Stimulated activated CD8-positive, alpha-beta memory T cell treated with anti-CD3 and anti-CD28 coated beads, Interleukin-15, amount 100 ng/mL, for 24 hours (primary cell): ENCODE data around the gene CCR6.
"Not testable (repeated sequence)": the region's sequence is repeated elsewhere in the genome, so short reads cannot be mapped to it uniquely, and the experiment has no call there.

Experiments used
- DNase-seq: peaks from one replicate; pipeline ENCODE4 v3.0.0-alpha.2; 2020; ENCODE audit warnings: low read depth

The CCR6 gene

GRCh38 chr6:167141667-167142432 is 19.0 kb downstream of the CCR6 start:
- no peak for DNase-seq

DNA sequence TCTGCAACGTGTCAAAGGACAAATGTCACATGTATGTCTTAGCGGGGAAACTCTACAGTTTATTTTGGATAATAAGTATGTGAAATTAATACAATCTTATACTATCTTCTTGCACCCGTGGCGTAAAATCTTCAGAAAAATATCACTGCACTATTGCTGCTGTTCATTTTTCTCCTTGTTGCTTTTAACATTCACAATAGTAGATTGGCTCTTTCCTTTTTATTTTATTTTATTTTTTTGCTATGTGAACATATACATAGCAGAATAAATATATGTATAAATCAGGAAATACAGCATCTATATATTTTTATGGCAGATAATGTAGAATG is 19.5 kb downstream of the CCR6 start:
- DNase-seq = no peak

DNA sequence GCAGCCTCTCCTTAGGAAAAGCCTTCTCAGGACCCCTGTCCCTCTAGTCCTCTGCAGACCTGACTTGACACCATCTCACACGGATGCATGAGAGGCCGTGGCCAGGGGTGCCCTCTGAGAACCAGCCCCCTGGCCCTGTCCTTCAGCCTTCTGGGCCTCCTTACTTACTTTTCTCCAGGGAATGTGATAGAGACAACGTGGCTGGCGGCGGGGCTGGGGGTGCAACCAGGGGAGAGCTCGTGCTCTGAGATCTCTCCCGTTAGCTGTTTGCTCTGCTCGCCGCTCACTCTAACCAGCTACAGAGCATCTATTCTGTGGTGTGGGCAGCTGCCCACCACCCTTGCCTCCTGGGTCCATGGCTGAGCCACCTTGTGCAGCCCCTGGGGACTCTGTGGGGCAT is 20.1 kb downstream of the CCR6 start:
- no peak for DNase-seq

- no peak for DNase-seq
Measured at GRCh38 chr6:167145461-167145860, 22.6 kb downstream of the CCR6 start.

GRCh38 chr6:167146135-167146534 is 23.2 kb downstream of the CCR6 start:
- no peak for DNase-seq

GRCh38 chr6:167146977-167147376 is 24.1 kb downstream of the CCR6 start:
- no peak for DNase-seq

- no peak for DNase-seq
Measured at GRCh38 chr6:167148021-167148420, 25.1 kb downstream of the CCR6 start.

- no peak for DNase-seq
Measured at GRCh38 chr6:167148997-167149396, 26.1 kb downstream of the CCR6 start.

DNA sequence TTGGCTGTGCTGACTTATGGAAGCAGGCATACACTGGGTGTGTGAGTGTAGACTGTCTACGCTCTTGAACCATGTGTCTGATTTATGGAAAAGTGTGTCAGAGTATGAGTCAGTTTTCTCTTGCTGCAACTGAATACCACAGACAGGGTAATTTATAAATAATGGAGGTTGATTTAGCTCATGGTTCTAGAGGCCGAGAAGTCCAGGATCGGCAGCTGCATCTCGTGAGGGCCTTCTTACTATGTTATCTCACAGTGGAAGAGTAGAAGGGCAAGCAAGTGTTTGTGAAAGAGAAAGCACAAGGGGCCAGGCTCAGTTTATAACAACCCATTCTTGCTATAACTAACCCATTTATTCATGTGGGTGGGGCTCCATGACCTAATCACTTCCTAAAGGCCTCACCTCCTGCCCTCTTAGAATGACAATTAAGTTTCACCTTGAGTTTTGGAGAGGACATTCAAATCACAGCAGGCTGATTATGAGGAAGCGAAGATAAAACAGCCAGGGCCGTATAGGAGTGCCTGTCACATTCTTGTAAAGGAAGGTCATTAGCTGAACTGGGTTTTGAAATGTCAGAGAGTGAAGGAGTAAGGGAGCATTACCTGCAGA is 28.1 kb downstream of the CCR6 start:
- no peak for DNase-seq

- no peak for DNase-seq
Measured at GRCh38 chr6:167151648-167152047, 28.8 kb downstream of the CCR6 start.

- no peak for DNase-seq
Measured at GRCh38 chr6:167152862-167153261, 30.0 kb downstream of the CCR6 start.

GRCh38 chr6:167153521-167153959 is 30.6 kb downstream of the CCR6 start:
- DNase-seq = no peak

DNA sequence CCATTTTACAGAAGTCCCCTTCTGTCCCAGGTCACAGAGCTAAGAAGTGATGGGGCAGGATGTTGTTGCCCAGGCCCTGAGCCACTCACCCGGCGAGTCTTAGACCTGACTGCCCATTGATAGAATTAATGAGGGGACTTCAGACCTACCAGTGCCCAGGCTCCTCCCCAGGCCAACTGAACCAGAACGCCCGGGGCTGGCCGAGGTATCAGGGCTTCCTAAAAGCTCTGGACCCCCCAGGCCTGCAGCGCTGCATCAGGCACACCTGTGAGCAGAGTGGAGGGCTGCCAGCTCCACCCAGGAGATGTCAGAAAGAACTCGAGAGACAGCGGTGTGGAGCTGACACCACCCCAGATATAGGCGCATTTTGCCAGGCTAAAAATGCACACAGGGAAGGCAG is 31.4 kb downstream of the CCR6 start:
- no peak for DNase-seq

DNA sequence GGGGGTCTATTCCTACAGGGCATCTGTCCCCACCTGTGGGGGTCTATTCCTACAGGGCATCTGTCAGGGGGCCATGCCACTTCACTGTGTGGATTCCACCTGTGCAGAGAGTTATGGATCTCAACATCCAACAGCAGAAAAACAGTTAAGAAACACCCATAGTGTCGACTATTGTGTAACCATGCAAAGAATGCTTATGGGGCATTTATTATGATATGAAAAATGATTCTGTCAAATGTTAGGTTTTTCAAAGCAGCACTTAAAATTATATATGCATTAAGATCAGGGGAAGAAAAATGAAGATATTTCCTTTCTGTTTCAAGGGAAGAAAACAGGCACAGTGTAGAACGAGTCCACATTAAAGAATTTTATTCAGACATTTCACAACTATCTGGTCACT is 32.0 kb downstream of the CCR6 start:
- no peak for DNase-seq

- DNase-seq = no peak
Measured at GRCh38 chr6:167157414-167157813, 34.5 kb downstream of the CCR6 start.

- no peak for DNase-seq
Measured at GRCh38 chr6:167157863-167158262, 35.0 kb downstream of the CCR6 start, which contains the start of gene GPR31. Gene GPR31 (minus strand): TSS chr6:167157980. CDS start chr6:167157831, 149 bp downstream.

DNA sequence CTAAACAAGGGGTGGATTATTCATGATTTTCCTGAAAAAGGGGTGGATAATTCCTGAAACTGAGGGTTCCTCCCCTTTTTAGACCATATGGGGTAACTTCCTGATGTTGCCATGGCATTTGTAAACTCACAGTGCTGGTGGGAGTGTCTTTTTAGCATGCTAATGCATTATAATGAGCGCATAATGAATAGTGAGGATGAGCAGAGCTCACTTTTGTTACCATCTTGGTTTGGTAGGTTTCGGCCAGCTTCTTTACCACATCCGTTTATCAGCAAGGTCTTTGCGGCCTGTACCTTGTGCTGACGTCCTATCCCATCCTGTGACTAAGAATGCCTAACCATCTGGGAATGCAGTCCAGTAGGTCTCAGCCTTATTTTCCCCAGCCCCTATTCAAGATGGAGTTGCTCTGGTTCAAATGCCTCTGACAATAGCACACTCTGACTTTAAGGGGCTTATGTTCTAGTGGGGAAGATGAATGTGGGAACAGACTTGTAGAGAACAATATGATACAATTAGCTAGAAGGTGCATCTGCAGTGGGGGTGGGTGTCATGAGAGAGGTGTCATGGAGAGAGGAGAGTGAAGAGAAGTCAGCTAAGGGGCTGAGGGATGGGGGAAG is 39.1 kb downstream of the CCR6 start:
- DNase-seq = no peak

GRCh38 chr6:167162591-167162990 is 39.7 kb downstream of the CCR6 start:
- no peak for DNase-seq

DNA sequence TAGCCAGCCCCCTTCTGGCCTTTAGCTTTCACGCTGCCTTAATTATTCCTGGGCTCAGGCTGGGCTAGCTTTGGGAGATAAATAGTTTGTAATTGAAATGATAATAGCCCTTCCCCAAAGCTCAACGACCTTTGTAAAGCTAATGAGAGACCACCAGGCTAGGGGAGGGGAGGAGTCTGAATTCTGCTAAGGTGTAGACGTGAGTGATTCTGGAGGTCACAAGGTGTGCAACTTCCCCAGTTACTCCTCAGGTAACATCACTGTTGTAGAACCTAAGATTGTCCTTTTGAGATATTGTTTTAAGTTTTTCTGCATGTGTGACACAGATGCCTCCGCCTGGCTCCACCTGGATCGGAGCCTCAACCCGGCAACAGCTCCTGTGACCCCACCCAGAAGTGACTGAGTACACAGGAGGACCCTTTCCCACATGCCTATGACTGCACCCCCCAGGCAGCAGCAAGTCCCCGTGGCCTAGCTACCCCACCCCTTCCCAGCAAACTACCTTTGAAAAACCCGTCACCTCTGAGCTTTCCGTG is 40.6 kb downstream of the CCR6 start:
- no peak for DNase-seq

GRCh38 chr6:167164261-167164660 is 41.4 kb downstream of the CCR6 start:
- DNase-seq = no peak

- no peak for DNase-seq
Measured at GRCh38 chr6:167165858-167166471, 43.1 kb downstream of the CCR6 start.

DNA sequence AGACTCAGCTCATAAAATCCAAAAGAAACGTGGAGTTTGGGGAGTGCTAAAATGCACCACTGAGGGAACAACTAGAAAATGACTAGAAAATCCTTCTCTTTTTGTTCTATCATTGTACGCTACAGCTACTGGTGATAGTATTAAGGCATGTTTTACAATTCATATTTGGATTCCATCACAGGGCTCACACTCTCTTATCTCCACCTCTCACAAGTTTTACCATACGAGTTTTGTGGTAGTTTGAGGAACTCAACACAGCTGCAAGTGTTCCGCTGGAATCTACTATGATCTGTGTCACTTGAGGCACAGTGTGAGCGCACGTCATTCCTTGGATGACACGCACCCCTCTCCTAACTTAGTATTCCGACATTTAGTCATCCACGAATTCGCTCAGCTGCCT is 44.8 kb downstream of the CCR6 start:
- DNase-seq = not testable (repeated sequence)

DNA sequence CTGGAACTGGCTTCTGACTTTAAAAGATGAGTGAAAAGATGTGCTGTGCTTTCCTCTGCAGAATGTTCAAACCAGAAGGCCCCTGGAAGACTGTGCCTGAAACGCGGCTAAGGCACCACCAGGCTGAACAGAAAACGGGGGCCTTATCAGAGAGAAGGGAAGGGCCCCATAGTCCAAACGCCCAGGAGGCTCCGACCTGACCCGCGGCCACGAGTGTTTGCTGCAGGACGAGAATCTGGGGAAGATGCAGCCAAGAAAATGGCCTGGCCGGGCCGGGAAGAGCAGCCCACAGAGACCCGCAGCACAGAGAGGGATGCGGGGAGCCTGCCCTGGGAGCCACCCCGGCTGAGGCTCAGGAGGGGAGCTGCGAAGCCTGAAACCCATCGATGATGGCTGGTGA is 45.4 kb downstream of the CCR6 start:
- not testable (repeated sequence) for DNase-seq
